Measurements from ENCODE around the gene TEAD1. TPM values are rescaled to one million over a fixed set of nuclear protein-coding genes. Genes with fewer than 3 reads are reported as not detected.

The TEAD1 gene
- total RNA-seq, 2 experiments from 2014 or later, result 0.25 to 0.83 TPM

DNA sequence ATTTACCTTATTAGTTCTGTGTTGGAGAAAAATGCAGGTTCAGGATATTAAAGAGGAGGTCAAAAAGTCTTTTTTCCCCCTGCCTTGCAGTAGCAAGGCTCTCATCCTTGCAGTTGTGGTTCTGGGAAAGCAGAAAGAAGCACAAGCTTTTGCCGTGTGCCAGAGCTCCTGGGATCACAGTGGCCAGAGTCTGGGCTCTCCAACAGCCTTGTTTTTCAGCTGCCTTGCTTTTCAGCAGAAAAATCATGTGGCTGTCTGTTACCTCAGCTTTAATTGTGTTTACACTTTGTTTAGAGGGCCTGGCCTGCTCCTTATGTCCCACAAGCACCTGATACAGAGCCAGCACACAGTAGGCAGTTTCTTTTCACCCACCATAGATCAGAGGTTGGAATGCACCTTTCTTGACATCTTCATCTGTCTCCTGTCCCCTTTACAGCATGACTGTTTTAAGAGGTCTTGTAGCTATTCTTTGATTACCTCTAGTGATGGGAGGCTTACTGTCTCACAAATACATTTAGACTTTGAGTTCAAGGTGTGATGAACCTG lies 67.5 kb downstream of the TEAD1 start:
- Mint-ChIP-seq H3K4me1 (ENCODE audit: low read depth) (no peaks in the 10 kb centered on the region), H3K4me3 (no peak overlapping the region), H3K36me3 (ENCODE audit: low read depth) (no peaks in the 10 kb centered on the region), H3K27ac (no peak overlapping the region), H3K9me3 (peaks cover 3% of the 10 kb centered on the region), H3K27me3 (peaks cover 20% of the 10 kb centered on the region)
- CTCF ChIA-PET, result interaction anchor here (1.3 kb wide), 1 partner anchor 256 kb away, joined by 3 read pairs; no protein-coding TSS in a partner anchor
- DNase-seq (no peak), ATAC-seq (no peak)
- intact Hi-C loops (cut with micrococcal nuclease), result no loop called here
- TF ChIP-seq, protein P1, sequence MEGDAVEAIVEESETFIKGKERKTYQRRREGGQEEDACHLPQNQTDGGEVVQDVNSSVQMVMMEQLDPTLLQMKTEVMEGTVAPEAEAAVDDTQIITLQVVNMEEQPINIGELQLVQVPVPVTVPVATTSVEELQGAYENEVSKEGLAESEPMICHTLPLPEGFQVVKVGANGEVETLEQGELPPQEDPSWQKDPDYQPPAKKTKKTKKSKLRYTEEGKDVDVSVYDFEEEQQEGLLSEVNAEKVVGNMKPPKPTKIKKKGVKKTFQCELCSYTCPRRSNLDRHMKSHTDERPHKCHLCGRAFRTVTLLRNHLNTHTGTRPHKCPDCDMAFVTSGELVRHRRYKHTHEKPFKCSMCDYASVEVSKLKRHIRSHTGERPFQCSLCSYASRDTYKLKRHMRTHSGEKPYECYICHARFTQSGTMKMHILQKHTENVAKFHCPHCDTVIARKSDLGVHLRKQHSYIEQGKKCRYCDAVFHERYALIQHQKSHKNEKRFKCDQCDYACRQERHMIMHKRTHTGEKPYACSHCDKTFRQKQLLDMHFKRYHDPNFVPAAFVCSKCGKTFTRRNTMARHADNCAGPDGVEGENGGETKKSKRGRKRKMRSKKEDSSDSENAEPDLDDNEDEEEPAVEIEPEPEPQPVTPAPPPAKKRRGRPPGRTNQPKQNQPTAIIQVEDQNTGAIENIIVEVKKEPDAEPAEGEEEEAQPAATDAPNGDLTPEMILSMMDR (IDR thresholded peaks at IDR 0.05), result no peak
- POLR2A ChIA-PET, result no interaction called here

DNA sequence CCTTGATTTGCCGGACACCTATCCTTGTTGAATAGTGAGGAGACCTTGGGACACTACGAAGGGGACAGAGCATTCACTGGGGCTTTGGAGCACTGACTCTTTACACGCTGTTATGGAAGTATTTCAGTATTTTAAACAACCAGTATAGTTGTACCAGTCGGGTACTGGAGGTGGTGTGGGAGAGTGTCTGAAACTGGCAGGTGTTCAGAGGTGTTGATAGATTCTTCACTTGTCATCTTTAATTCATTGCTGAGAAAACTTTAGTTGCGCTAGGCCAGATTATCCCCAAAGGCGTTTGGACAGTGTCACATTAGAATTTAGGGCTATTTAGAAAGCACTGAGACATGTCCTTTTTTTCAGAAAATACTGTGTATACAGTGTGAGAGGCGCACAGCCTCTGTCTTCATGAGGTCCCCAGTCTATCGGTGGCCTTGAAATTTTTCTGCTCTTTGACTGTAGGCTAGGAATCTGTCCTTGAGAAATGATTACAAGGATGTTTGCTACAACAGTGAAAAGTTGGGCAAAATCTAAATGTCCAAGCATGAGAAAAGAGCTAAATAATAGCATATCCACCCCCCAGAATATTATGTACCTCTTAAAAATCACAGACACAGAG lies 69.7 kb downstream of the TEAD1 start:
- H3K36me3 Mint-ChIP-seq (ENCODE audit: low read depth), result no peaks in the 10 kb centered on the region
- H3K9me3 Mint-ChIP-seq, result peaks cover 3% of the 10 kb centered on the region
- no peak overlapping the region for H3K4me3 Mint-ChIP-seq
- ATAC-seq (no peak), DNase-seq (no peak)
- H3K4me1 Mint-ChIP-seq (ENCODE audit: low read depth), result no peaks in the 10 kb centered on the region
- TF ChIP-seq, protein P1 (IDR thresholded peaks at IDR 0.05), result no peak
- peaks cover 28% of the 10 kb centered on the region for H3K27me3 Mint-ChIP-seq
- intact Hi-C loops (cut with micrococcal nuclease), result no loop called here
- ChIA-PET POLR2A (no interaction called here), CTCF (no interaction called here)
- H3K27ac Mint-ChIP-seq, result no peak overlapping the region

DNA sequence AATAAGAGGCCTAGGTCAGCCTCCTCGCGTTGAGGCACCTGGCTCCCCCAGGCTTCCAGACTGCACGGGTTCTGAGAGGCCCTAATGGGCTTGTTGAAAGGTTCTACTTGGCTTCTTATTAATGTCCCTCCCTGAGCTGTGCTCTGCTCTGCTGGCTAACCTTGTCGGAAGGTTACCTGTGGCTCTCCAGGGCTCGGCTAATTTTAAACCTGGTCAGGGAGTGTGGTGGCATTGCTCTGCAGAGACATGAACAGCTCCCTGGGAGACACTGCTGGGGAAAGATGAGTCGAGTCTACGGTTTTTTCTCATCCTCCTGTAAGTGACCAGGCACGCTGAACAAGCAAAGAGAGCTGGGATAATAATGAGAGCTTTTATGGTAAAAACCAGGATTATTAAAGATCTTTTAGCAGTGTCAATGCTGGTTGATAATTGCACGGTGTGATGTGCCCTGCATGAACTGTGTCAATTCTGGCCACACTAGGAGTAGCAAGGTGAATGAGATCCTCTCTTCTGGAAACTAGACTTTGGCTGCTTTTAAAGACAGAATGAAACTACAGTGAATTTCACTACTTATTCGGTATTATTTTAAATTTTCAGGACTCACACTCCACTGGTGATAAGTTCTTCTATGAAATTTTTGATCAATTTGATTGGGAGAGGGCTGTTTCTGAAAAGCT lies 70.7 kb downstream of the TEAD1 start:
- POLR2A ChIA-PET, result no interaction called here
- H3K27ac Mint-ChIP-seq, result no peak overlapping the region
- CTCF ChIA-PET, result interaction anchor here (0.7 kb wide), 1 partner anchor 414 kb away, joined by 3 read pairs; no protein-coding TSS in a partner anchor
- TF ChIP-seq, protein P1 (IDR thresholded peaks at IDR 0.05), result no peak
- H3K27me3 Mint-ChIP-seq, result peaks cover 24% of the 10 kb centered on the region
- H3K4me3 Mint-ChIP-seq, result no peak overlapping the region
- ATAC-seq (no peak), DNase-seq (no peak)
- no peaks in the 10 kb centered on the region for H3K4me1 Mint-ChIP-seq (ENCODE audit: low read depth)
- intact Hi-C loops (cut with micrococcal nuclease), result no loop called here
- H3K9me3 Mint-ChIP-seq, result peaks cover 3% of the 10 kb centered on the region
- no peaks in the 10 kb centered on the region for H3K36me3 Mint-ChIP-seq (ENCODE audit: low read depth)

DNA sequence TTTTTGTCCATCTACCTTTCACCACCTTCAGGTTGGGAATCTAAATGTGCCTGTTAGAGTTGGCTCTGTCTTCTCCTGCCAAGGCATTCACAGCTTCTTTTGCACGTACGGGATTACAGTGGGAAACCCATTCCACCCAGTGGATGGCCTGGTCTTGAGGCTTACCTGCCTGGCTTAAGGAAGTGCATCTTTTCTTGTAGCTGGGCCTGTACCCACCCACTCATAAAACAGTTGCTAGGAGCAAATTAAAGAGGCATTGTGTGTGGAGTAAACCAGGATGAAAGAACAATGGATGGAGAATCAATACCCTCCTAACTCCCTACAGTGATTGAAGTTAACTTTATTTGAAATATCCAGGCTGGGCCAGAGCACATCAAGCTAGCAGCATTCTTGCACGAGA lies 71.6 kb downstream of the TEAD1 start:
- peaks cover 22% of the 10 kb centered on the region for H3K27me3 Mint-ChIP-seq
- TF ChIP-seq, protein P1 (IDR thresholded peaks at IDR 0.05), result no peak
- ChIA-PET CTCF (no interaction called here), POLR2A (no interaction called here)
- H3K36me3 Mint-ChIP-seq (ENCODE audit: low read depth), result no peaks in the 10 kb centered on the region
- no peaks in the 10 kb centered on the region for H3K9me3 Mint-ChIP-seq
- no peak for ATAC-seq
- no peaks in the 10 kb centered on the region for H3K4me1 Mint-ChIP-seq (ENCODE audit: low read depth)
- no peak overlapping the region for H3K27ac Mint-ChIP-seq
- intact Hi-C loops (cut with micrococcal nuclease), result no loop called here
- no peak overlapping the region for H3K4me3 Mint-ChIP-seq
- DNase-seq, result no peak

DNA sequence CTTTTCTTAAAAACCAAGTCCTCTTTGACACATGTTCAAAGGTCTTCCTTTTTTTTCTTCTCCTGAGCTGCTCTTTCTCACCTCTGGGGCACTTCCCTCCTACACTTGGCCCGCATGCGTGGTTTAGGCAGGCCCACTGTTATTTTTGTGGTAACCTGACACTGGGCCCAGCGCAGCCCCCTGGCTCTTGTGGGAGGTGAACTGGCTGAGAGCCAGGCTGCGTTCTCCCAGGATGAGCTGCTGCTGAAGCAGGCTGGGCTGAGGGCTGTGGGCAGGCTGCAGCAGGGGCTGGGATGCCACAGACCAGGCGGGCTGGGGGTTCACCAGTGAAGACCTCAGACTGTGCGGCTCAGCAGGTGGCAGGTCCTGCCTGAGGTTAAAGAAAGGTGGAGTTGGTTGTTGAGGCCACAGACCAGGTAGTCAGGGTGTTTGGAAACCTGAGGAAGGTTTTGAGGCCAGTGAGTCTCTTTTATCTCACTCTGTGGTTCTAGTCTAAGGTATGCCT lies 72.4 kb downstream of the TEAD1 start:
- DNase-seq, result no peak
- ChIA-PET POLR2A (no interaction called here), CTCF (no interaction called here)
- H3K36me3 Mint-ChIP-seq (ENCODE audit: low read depth), result no peaks in the 10 kb centered on the region
- H3K4me1 Mint-ChIP-seq (ENCODE audit: low read depth), result no peaks in the 10 kb centered on the region
- no peak for ATAC-seq
- intact Hi-C loops (cut with micrococcal nuclease), result no loop called here
- H3K27ac Mint-ChIP-seq, result no peak overlapping the region
- TF ChIP-seq, protein P1 (IDR thresholded peaks at IDR 0.05), result no peak
- no peaks in the 10 kb centered on the region for H3K9me3 Mint-ChIP-seq
- H3K4me3 Mint-ChIP-seq, result no peak overlapping the region
- H3K27me3 Mint-ChIP-seq, result peaks cover 22% of the 10 kb centered on the region
